ENCODE measurements around the gene SLC15A1. TPM values are rescaled to one million over a fixed set of nuclear protein-coding genes. Genes with fewer than 3 reads are reported as not detected.
A peak's percentile ranks its signal among the peaks of the same experiment; 100 is the strongest.

Gene SLC15A1
- total RNA-seq, 1 experiment from 2014 or later, result 2.6 TPM

DNA sequence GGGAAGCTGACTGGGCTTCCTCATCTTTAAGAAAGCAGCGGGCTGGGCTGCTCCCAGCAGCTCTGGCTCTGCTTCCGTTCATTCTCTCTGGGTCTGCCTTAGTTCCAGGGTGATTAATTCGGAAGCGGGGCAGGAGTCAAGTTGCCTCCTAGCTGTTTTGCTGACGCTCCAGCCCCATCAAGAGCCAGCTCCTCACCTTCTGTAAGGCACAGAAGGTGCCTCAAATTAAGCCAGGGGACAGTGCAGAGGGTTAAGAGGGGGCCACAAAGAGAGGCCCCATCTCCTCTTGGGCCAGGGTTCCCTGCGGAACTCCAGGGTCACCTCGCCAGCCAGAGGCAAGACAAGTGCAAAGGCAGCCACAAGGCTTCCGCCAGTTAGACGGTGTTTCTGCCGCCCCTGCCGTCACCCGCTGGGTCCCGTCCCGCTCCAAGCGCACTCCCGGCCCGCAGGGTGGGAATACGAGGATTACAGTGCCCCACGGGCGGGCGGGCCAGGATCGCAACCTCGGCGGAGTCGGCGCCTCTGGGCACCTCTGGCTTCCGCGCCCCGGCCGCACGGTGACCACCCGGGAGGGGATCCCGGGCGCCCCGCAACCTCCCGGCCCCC is 508 bp downstream of the SLC15A1 start:
- Histone ChIP-seq H2AFZ (ENCODE audit: low read depth, low read length, poor library complexity, severe bottlenecking) (no peak overlapping the region), H3K9me3 (ENCODE audit: control insufficient read depth in 1 of 2, insufficient read depth in 1 of 2, low read depth in 1 of 2, low read length in 2 of 2) (peaks cover 0 to 5% of the 10 kb centered on the region in 2 experiments; a peak in 1 of 4 replicates), H3K4me3 (replicated peaks in 1 of 2; ENCODE audit: low read depth in 1 of 2, low read length in 2 of 2) (peak overlapping the region; percentile 33 to 53), H3K4me2 (ENCODE audit: low read length) (peak overlapping the region; percentile 76), H3K9me2 (ENCODE audit: insufficient read depth) (no peaks in the 10 kb centered on the region), H3K79me2 (ENCODE audit: insufficient read depth, low read length) (no peaks in the 10 kb centered on the region), H3K9ac (ENCODE audit: low read length) (peak overlapping the region; percentile 33), H4K20me1 (ENCODE audit: insufficient read depth) (no peaks in the 10 kb centered on the region), H3K27ac (ENCODE audit: low read depth, low read length) (no peak overlapping the region), H3K36me3 (ENCODE audit: control insufficient read depth in 1 of 2, insufficient read depth in 2 of 2, low read length in 2 of 2) (no peaks in the 10 kb centered on the region), H3K27me3 (ENCODE audit: insufficient read depth, low read length) (no peaks in the 10 kb centered on the region), H3K4me1 (ENCODE audit: control insufficient read depth in 1 of 2, insufficient read depth in 2 of 2, low read length in 2 of 2) (peaks cover 0 to 23% of the 10 kb centered on the region in 2 experiments; a peak in 2 of 4 replicates)
- intact Hi-C loops (cut with micrococcal nuclease), result no loop called here
- TF ChIP-seq JUND (IDR thresholded peaks at IDR 0.05), result no peak
- TF ChIP-seq, protein P1, sequence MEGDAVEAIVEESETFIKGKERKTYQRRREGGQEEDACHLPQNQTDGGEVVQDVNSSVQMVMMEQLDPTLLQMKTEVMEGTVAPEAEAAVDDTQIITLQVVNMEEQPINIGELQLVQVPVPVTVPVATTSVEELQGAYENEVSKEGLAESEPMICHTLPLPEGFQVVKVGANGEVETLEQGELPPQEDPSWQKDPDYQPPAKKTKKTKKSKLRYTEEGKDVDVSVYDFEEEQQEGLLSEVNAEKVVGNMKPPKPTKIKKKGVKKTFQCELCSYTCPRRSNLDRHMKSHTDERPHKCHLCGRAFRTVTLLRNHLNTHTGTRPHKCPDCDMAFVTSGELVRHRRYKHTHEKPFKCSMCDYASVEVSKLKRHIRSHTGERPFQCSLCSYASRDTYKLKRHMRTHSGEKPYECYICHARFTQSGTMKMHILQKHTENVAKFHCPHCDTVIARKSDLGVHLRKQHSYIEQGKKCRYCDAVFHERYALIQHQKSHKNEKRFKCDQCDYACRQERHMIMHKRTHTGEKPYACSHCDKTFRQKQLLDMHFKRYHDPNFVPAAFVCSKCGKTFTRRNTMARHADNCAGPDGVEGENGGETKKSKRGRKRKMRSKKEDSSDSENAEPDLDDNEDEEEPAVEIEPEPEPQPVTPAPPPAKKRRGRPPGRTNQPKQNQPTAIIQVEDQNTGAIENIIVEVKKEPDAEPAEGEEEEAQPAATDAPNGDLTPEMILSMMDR (IDR thresholded peaks at IDR 0.05 in 2 of 3, conservative IDR thresholded peaks at IDR 0.05 in 1 of 3; ENCODE audit: borderline replicate concordance in 1 of 3, insufficient read depth in 1 of 3, low read depth in 2 of 3, low read length in 2 of 3), result no peak
- TF ChIP-seq POLR2A (IDR thresholded peaks at IDR 0.05; ENCODE audit: borderline replicate concordance, extremely low read depth, insufficient read depth, insufficient read length), result no peak
- TF ChIP-seq SIN3A (IDR thresholded peaks at IDR 0.05; ENCODE audit: low read depth), result no peak
- TF ChIP-seq, protein P2, sequence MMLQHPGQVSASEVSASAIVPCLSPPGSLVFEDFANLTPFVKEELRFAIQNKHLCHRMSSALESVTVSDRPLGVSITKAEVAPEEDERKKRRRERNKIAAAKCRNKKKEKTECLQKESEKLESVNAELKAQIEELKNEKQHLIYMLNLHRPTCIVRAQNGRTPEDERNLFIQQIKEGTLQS (IDR thresholded peaks at IDR 0.05), result no peak
- peak; percentile 69 for ATAC-seq
- POLR2A ChIA-PET, result no interaction called here
- no peak for DNase-seq (ENCODE audit: low read depth, low spot score)
- BruUV-seq (replicated peaks), result no TSS peak
- RAD21 ChIA-PET (ENCODE audit: low non-redundant PET in 1 of 2, low total read pairs in 2 of 2, uncharacterized antibody in 2 of 2, unreplicated experiment in 2 of 2), result no interaction called here
- CTCF ChIA-PET, result interaction anchor here (0.6 kb wide), 1 partner anchor 425 kb away, joined by 3 read pairs; no protein-coding TSS in a partner anchor

DNA sequence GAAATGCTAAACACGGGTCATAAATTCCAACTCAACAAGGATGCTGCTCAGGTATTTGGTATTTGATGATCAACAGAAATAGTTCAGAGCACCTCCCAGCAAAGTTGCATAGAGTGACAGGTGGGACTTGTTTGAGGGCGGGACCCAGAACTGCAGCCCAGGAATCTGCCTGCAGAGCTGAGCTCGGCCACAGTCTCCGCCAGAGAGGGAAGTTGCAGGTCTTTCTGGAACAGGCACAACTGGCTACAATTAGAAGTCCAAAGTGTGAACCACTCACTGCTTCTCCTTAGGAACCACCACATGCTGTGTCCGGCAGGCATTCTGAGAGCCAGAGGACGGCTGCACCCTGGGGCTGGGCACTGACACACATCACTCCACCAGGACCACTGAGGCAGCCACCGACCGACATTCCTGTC is 1.1 kb downstream of the SLC15A1 start:
- ChIA-PET CTCF (interaction anchor here (0.6 kb wide), 1 partner anchor 426 kb away, joined by 3 read pairs; no protein-coding TSS in a partner anchor), POLR2A (no interaction called here), RAD21 (ENCODE audit: low non-redundant PET in 1 of 2, low total read pairs in 2 of 2, uncharacterized antibody in 2 of 2, unreplicated experiment in 2 of 2) (no interaction called here)
- Histone ChIP-seq H3K27me3 (ENCODE audit: insufficient read depth, low read length) (no peaks in the 10 kb centered on the region), H4K20me1 (ENCODE audit: insufficient read depth) (no peaks in the 10 kb centered on the region), H3K9me3 (ENCODE audit: control insufficient read depth in 1 of 2, insufficient read depth in 1 of 2, low read depth in 1 of 2, low read length in 2 of 2) (peaks cover 0 to 5% of the 10 kb centered on the region in 2 experiments; a peak in 1 of 4 replicates), H3K4me3 (replicated peaks in 1 of 2; ENCODE audit: low read depth in 1 of 2, low read length in 2 of 2) (peak overlapping the region in 1 of 2 experiments; percentile 53; a peak in 3 of 4 replicates), H3K4me1 (ENCODE audit: control insufficient read depth in 1 of 2, insufficient read depth in 2 of 2, low read length in 2 of 2) (peaks cover 0 to 28% of the 10 kb centered on the region in 2 experiments; a peak in 2 of 4 replicates), H2AFZ (ENCODE audit: low read depth, low read length, poor library complexity, severe bottlenecking) (no peak overlapping the region), H3K4me2 (ENCODE audit: low read length) (peak overlapping the region; percentile 76), H3K9me2 (ENCODE audit: insufficient read depth) (no peaks in the 10 kb centered on the region), H3K79me2 (ENCODE audit: insufficient read depth, low read length) (no peaks in the 10 kb centered on the region), H3K9ac (ENCODE audit: low read length) (no peak overlapping the region), H3K27ac (ENCODE audit: low read depth, low read length) (no peak overlapping the region), H3K36me3 (ENCODE audit: control insufficient read depth in 1 of 2, insufficient read depth in 2 of 2, low read length in 2 of 2) (no peaks in the 10 kb centered on the region)
- ATAC-seq (peak; percentile 73), DNase-seq (ENCODE audit: low read depth, low spot score) (no peak)
- intact Hi-C loops (cut with micrococcal nuclease), result no loop called here
- BruUV-seq (replicated peaks), result no TSS peak
- no peak for TF ChIP-seq ELF1 (IDR thresholded peaks at IDR 0.05; ENCODE audit: borderline replicate concordance, low read depth)
- no peak for TF ChIP-seq POLR2AphosphoS5 (IDR thresholded peaks at IDR 0.05; ENCODE audit: low read depth, low read length)
- TF ChIP-seq, protein P3, sequence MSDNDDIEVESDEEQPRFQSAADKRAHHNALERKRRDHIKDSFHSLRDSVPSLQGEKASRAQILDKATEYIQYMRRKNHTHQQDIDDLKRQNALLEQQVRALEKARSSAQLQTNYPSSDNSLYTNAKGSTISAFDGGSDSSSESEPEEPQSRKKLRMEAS (IDR thresholded peaks at IDR 0.05), result no peak
- TF ChIP-seq, protein P1 (IDR thresholded peaks at IDR 0.05 in 2 of 3, conservative IDR thresholded peaks at IDR 0.05 in 1 of 3; ENCODE audit: borderline replicate concordance in 1 of 3, insufficient read depth in 1 of 3, low read depth in 2 of 3, low read length in 2 of 3), result peak in 1 of 3 experiments; percentile 22; a peak in 1 of 6 replicates
- TF ChIP-seq, protein P2 (IDR thresholded peaks at IDR 0.05), result no peak

All from HCT116 (cell line).